ENCODE results near the gene HEATR1.
"Not testable (repeated sequence)": the region's sequence is repeated elsewhere in the genome, so short reads cannot be mapped to it uniquely, and the experiment has no call there.

Gene HEATR1

DNA sequence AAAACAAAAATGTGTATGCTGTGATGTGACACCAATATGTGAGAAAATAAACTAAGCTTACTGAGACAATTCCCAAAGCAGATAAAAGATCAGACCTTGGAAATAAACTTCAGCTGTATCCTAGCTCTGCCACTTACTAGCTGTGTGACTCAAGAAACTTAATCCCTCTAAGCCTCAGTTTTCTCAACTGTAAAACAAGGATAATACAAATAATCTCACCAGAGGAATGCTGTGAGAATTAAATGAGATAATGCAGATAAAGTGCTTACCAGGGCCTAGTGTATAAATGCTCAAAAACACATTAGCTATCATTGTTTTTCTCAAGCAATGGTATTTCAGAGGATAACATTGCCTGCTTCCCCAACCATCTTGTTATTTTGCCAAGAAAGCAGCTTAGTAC is 2.1 kb downstream of the HEATR1 start:
- DNase-seq (ENCODE audit: low read depth in 3 of 3, low spot score in 1 of 3), result no peak

DNA sequence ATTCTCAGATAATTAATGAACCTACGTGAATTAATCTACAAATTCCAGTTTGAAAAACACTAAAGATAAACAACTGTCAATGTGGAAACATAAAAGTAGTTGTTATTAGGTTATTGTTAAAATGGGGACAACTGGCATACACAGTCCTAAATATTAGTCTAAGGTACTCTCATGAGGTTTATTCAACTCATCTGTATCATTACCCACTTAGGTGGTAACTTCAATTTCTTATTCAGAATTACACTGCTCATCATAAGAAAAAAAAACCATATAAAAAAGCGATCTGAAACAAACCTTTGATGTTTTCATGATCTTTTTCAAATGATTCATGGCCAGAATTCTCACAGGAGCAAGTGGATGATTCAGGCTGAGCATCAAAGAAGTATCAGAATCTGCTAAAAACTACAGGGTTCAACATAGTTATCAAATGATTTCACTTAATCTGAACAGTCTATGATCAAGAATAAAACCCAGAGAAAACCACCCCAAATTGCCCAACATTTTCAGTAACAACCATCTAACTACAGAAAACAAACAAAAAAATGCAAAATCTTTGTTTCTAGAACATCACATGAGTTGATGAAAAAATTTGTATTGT is 13.7 kb downstream of the HEATR1 start:
- DNase-seq (ENCODE audit: low read depth in 3 of 3, low spot score in 1 of 3), result no peak

DNA sequence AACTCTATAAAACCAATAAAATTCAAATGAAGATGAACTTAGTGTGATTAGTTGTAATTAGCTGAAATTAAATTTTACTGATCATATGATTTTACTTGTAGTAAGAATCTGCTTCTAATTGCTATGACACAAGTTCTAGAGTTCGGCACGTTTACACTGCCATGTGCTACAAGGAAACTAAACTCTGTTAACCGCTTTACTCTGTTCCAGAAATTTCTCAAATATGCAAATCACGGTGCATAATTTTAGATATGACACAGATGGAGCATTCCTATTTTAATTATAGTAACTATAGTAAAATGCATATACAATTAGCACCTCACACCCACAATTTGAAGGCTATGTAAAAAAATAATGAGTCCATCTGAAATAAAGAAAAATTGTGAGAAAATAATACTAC is 14.8 kb downstream of the HEATR1 start:
- DNase-seq (ENCODE audit: low read depth in 3 of 3, low spot score in 1 of 3), result no peak

- no peak for DNase-seq (ENCODE audit: low read depth in 3 of 3, low spot score in 1 of 3)
Measured at GRCh38 chr1:236581528-236581927, 22.8 kb downstream of the HEATR1 start.

DNA sequence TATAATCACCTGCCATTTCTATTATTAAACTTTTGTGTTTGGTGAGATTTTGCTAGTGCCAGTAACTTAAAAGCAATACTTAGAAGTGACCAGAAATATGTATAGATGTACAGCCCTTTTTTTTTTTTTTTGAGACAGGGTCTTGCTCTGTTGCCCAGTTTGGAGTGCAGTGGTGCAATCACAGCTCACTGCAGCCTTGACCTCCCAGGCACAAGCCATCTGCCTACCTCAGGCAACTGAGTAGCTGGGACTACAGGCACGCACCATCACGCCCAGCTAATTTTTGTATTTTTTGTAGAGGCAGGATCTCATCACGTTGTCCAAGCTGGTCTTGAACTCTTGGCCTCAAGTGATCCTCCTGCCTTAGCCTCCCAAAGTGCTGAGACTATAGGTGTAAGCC is 23.9 kb downstream of the HEATR1 start:
- not testable (repeated sequence) for DNase-seq (ENCODE audit: low read depth in 3 of 3, low spot score in 1 of 3)

- no peak for DNase-seq (ENCODE audit: low read depth in 3 of 3, low spot score in 1 of 3)
Measured at GRCh38 chr1:236578661-236579060, 25.7 kb downstream of the HEATR1 start.

DNA sequence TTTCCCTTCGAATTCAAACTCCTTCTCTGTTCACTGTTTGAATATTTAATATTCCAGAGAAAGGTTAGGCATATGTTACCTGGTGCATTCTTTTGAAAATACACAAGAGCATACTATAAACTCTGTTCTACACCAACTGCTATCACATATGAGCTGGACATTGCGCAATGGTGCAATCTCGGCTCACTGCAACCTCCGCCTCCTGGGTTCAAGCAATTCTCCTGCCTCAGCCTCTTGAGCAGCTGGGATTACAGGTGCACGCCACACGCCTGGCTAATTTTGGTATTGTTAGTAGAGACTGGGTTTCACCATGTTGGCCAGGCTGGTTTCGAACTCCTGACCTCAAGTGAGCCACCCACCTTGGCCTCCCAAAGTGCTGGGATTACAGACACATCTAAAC is 27.3 kb downstream of the HEATR1 start:
- not testable (repeated sequence) for DNase-seq (ENCODE audit: low read depth in 3 of 3, low spot score in 1 of 3)

- DNase-seq (ENCODE audit: low read depth in 3 of 3, low spot score in 1 of 3), result no peak
Measured at GRCh38 chr1:236576004-236576403, 28.3 kb downstream of the HEATR1 start.

- no peak for DNase-seq (ENCODE audit: low read depth in 3 of 3, low spot score in 1 of 3)
Measured at GRCh38 chr1:236575523-236575922, 28.8 kb downstream of the HEATR1 start.

GRCh38 chr1:236568285-236568894 is 35.9 kb downstream of the HEATR1 start:
- DNase-seq (ENCODE audit: low read depth in 3 of 3, low spot score in 1 of 3), result no peak

DNA sequence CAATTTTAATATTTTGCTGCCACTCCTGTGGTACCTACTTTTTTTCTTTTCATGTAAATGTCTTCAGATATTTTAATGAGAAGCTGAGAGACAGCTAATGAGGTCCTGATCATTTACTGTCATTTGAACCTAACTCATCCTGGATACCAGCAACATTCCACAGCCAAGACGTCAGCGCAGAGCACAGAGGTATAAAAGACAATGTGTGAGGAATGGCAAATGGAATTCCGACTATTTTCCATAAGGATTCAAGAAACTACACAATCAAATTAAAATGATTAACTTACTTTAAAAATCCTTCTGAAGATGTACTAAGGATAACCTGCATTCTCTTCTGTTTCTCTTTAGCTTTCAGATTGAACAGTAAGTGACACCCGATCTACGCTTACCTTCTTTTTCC is 38.8 kb downstream of the HEATR1 start:
- DNase-seq (ENCODE audit: low read depth in 3 of 3, low spot score in 1 of 3), result no peak

- DNase-seq (ENCODE audit: low read depth in 3 of 3, low spot score in 1 of 3), result no peak
Measured at GRCh38 chr1:236561976-236562375, 42.3 kb downstream of the HEATR1 start.

GRCh38 chr1:236560213-236560771 is 44.0 kb downstream of the HEATR1 start:
- DNase-seq (ENCODE audit: low read depth in 3 of 3, low spot score in 1 of 3), result no peak

- DNase-seq (ENCODE audit: low read depth in 3 of 3, low spot score in 1 of 3), result no peak
Measured at GRCh38 chr1:236558846-236559245, 45.5 kb downstream of the HEATR1 start.

DNA sequence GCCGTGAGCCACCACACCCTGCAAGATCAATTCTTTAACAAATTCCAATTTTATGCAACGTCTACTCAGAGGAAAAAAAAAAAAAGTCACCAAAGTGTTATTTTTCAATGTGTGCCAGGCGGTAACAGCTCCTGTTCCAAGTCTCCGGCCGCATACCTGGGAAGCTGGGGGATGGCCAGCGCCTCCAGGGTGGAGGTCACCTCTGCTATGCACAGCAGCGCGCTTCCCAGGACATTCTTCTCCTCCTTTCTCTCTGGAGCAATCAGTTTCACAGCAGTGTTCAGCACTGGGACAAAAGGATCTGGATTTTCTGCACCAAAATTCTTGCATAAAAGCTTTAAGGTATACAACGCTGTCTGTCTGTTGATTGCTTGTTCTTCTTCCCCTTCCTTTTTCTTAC is 46.2 kb downstream of the HEATR1 start:
- DNase-seq (ENCODE audit: low read depth in 3 of 3, low spot score in 1 of 3), result no peak

- DNase-seq (ENCODE audit: low read depth in 3 of 3, low spot score in 1 of 3), result no peak
Measured at GRCh38 chr1:236556606-236557005, 47.7 kb downstream of the HEATR1 start.

DNA sequence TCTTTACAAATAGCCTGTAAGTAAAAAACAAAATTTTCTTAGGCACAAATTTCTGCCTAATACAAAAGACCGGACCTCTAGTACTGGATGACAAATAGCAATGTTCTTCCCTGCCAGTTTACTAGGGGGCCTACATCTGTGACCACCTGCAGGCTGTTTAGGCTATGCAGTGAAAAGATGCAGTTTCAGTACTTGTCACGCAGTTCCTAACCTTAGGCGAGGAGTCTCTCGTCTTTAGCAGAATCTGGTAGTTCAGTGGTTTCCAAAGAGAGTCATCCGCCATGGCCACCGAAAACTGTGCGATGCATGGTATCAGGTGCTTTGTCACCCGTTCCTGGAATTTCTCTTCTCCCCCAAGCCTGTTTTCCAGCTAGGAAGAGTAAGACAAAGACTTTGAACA is 50.9 kb downstream of the HEATR1 start:
- no peak for DNase-seq (ENCODE audit: low read depth in 3 of 3, low spot score in 1 of 3)

DNA sequence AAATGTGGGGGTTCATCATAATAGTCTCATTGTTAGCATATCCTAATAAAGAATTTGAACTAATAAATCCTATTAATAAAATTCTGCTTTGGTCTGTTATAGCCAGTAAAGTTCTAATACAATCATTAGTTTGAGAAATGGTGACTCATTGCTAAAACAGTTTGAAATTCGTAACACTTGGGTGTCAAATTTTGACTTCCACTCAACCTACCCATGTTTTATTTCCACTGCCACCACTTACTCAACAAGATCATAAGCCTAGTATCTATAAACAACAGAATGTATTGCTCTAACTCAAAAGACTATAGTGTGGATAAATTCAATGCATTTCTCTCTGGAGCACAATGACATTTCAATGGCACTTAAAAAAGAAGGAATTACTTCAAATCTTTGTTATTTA is 51.4 kb downstream of the HEATR1 start:
- no peak for DNase-seq (ENCODE audit: low read depth in 3 of 3, low spot score in 1 of 3)

GRCh38 chr1:236552096-236552495 is 52.2 kb downstream of the HEATR1 start:
- no peak for DNase-seq (ENCODE audit: low read depth in 3 of 3, low spot score in 1 of 3)

GRCh38 chr1:236550961-236551851 is 53.1 kb downstream of the HEATR1 start:
- DNase-seq (ENCODE audit: low read depth in 3 of 3, low spot score in 1 of 3), result no peak

DNA sequence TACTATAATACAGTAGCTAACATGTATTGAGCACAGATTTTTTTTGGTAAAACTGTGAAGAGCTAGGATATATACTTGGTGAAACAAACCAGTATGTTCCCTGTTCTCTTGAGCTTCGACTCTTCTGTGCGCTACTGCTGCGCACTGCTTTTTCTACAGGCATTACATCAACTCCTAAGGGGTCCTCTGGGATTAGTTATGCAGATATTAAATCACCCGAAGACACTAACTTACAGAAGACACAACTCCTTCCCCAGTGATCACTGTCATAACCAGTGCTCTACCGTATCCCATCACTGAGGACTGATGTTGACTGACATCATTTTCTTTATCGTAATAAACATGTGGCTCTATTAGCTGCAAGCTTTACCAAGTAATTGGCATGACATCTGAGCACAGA is 55.9 kb downstream of the HEATR1 start:
- DNase-seq (ENCODE audit: low read depth in 3 of 3, low spot score in 1 of 3), result no peak

DNA sequence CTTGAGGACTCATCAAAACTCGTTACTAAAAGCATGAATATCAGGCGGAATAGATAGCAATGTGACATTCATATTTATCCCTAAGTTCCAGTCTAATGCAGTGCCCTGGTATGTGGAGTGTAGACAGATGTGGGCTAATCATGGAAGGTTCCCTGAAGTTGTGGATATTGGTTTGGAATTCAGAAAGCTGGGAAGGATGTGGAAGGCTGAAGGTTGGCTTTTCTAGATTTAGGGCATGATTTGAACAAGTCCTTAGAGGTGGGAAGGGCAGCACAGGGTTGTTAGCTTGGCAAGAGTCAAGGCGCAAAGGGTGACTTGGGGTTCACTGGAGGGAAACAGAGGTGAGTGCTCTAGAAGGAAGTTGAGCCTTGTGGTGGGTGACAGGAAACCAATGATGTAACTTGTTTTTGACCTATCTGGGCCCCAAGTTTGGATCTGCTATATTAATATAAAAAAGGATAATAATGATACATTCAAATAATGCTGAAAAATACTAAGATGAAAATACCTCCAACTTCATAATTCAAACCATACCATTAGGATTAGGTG is 58.6 kb downstream of the HEATR1 start:
- no peak for DNase-seq (ENCODE audit: low read depth in 3 of 3, low spot score in 1 of 3)

Data from stimulated activated CD4-positive, alpha-beta T cell treated with anti-CD3 and anti-CD28 coated beads, TNF-alpha, amount 100 ng/mL, for 1 hour (primary cell).